Suprapubic skin (tissue), 3 donors: ENCODE data around the gene PNMA3.

Source experiments
- EP300 ChIP-seq: sonication (generic); formaldehyde crosslinking; IDR thresholded peaks from one replicate; pipeline ENCODE4 v1.6.1; 2017; ENCODE audit warnings: antibody characterized with exemption
- POLR2A ChIP-seq, 2 donors: fragments of 450-650 bp; IDR thresholded peaks; one replicate each; pipeline ENCODE4 v1.6.1; 2017; ENCODE audit warnings: antibody characterized with exemption in 2 of 2, mild to moderate bottlenecking in 2 of 2, moderate library complexity in 2 of 2
- TF ChIP-seq, protein P1 (sequence below), 2 donors: fragments of 200-600 bp in 1 of 2; fragments of 450-650 bp in 1 of 2; sonication (generic) in 1 of 2; IDR thresholded peaks; one replicate each; pipeline ENCODE4 v1.5.1; 2016 to 2019; ENCODE audit warnings: antibody characterized with exemption in 2 of 2, mild to moderate bottlenecking in 1 of 2, moderate library complexity in 1 of 2

DNA sequence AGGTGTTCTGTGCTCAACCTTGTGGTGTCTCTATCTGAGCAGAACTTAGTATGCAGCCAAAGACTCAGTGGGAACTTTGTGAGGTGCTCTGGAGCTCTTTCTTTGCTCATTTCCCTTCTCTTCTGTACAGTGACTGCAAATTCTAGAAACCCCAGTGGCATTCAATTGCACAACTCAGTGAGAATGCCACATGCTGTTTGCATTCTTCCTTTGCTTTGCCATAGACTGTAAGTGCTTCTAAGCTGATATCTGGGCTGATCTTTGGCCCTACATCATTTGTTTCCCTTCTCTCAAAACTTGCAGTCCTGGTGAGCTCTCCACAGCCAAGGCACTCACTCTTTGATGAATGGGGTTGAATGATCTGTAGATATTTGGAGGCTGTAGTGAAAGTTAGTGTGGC, 7.0 kb downstream of the PNMA3 start:
- TF ChIP-seq POLR2A (IDR thresholded peaks at IDR 0.05) (no peak), EP300 (no peak)
- TF ChIP-seq, protein P1, sequence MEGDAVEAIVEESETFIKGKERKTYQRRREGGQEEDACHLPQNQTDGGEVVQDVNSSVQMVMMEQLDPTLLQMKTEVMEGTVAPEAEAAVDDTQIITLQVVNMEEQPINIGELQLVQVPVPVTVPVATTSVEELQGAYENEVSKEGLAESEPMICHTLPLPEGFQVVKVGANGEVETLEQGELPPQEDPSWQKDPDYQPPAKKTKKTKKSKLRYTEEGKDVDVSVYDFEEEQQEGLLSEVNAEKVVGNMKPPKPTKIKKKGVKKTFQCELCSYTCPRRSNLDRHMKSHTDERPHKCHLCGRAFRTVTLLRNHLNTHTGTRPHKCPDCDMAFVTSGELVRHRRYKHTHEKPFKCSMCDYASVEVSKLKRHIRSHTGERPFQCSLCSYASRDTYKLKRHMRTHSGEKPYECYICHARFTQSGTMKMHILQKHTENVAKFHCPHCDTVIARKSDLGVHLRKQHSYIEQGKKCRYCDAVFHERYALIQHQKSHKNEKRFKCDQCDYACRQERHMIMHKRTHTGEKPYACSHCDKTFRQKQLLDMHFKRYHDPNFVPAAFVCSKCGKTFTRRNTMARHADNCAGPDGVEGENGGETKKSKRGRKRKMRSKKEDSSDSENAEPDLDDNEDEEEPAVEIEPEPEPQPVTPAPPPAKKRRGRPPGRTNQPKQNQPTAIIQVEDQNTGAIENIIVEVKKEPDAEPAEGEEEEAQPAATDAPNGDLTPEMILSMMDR (IDR thresholded peaks at IDR 0.05), result no peak
